HepG2 (cell line): ENCODE measurements around the gene DVL3. TPM values are rescaled to one million over a fixed set of nuclear protein-coding genes. Genes with fewer than 3 reads are reported as not detected.

ENCODE experiments used
- MAF1 ChIP-seq: sonication (generic); formaldehyde crosslinking; IDR thresholded peaks from 2 replicates; pipeline ENCODE4 v1.5.0; 2020; ENCODE audit warnings: missing genetic modification reagents, borderline replicate concordance
- RFX1 ChIP-seq: fragments of 450-650 bp; IDR thresholded peaks from 2 replicates; pipeline ENCODE4 v1.6.1; 2017
- SNRNP70 ChIP-seq: fragments of 200-400 bp; formaldehyde crosslinking; IDR thresholded peaks from 2 replicates; pipeline ENCODE4 v1.6.1; 2017; ENCODE audit warnings: mild to moderate bottlenecking, low read depth, low read length, moderate library complexity
- TBX2 ChIP-seq: sonication (generic); formaldehyde crosslinking; IDR thresholded peaks from 2 replicates; pipeline ENCODE4 v1.5.0; 2020; ENCODE audit warnings: missing genetic modification reagents, mild to moderate bottlenecking, borderline replicate concordance
- TGIF2 ChIP-seq: IDR thresholded peaks from 2 replicates; pipeline ENCODE4 v1.6.1; 2016; ENCODE audit warnings: control low read depth, missing compliant biosample characterization
- XRCC5 ChIP-seq: fragments of 200-400 bp; formaldehyde crosslinking; optimal IDR thresholded peaks from 2 replicates; pipeline ENCODE3; 2017; ENCODE audit warnings: mild to moderate bottlenecking, low read length
- ZBTB7B ChIP-seq: sonication (generic); formaldehyde crosslinking; IDR thresholded peaks from 2 replicates; pipeline ENCODE4 v1.4.0; 2020; ENCODE audit warnings: missing genetic modification reagents
- ZC3H4 ChIP-seq: sonication (generic); formaldehyde crosslinking; IDR thresholded peaks from 2 replicates; pipeline ENCODE4 v1.4.0; 2020; ENCODE audit warnings: missing genetic modification reagents, borderline replicate concordance
- polyA plus RNA-seq, 8 experiments: library from polyadenylated mRNA; depleted of rRNA in 3 of 8; stranded (reverse) in 7 of 8; unstranded in 1 of 8; fragments of >200 nt; fragmentation: Illumina TruSeq in 4 of 8; extraction: Trizol in 4 of 8; gene quantifications; 2 replicates each; pipeline versions ENCODE4 v1.2.1 to v1.2.3, GENCODE V29; 2011 to 2016; ENCODE audit warnings: low read depth in 4 of 8, missing spikeins in 1 of 8, mixed read lengths in 1 of 8; ENCODE audit not compliant: insufficient read depth in 1 of 8
- total RNA-seq, 5 experiments: library from RNA; depleted of rRNA; stranded (reverse); fragments of >200 nt; fragmentation: Illumina TruSeq; extraction: Trizol; gene quantifications; 2 replicates each; pipeline ENCODE4 v1.2.3, GENCODE V29; 2016; ENCODE audit warnings: low read depth in 1 of 5
- TF ChIP-seq, protein P1 (sequence below): sonication (generic); formaldehyde crosslinking; IDR thresholded peaks from 2 replicates; pipeline ENCODE4 v1.8.1; 2023; ENCODE audit warnings: missing genetic modification reagents, mild to moderate bottlenecking, borderline replicate concordance
- TF ChIP-seq, protein P2 (sequence below): sonication (generic); formaldehyde crosslinking; IDR thresholded peaks from 2 replicates; pipeline ENCODE4 v1.4.0; 2020; ENCODE audit warnings: mild to moderate bottlenecking, missing genetic modification reagents
- TF ChIP-seq, protein P3 (sequence below): IDR thresholded peaks from 2 replicates; pipeline ENCODE4 v1.6.1; 2016; ENCODE audit warnings: missing compliant biosample characterization, missing genetic modification reagents, borderline replicate concordance
- TF ChIP-seq, protein P4 (sequence below): IDR thresholded peaks from 2 replicates; pipeline ENCODE4 v1.6.1; 2016
- TF ChIP-seq, protein P5 (sequence below), 2 experiments: sonication (generic) in 1 of 2; formaldehyde crosslinking in 1 of 2; IDR thresholded peaks; 2 replicates each; pipeline versions ENCODE4 v1.4.0 to v1.6.1; 2018 to 2020; ENCODE audit warnings: missing genetic modification reagents in 2 of 2, borderline replicate concordance in 1 of 2, low read depth in 1 of 2, mild to moderate bottlenecking in 1 of 2, missing biosample characterization in 1 of 2

DVL3 gene
- total and polyA plus RNA-seq, 2 of the 13 experiments (the other 11 are each of a cell fraction or from before 2014, with no cell fraction given) = 29.0 to 36.1 TPM

DNA sequence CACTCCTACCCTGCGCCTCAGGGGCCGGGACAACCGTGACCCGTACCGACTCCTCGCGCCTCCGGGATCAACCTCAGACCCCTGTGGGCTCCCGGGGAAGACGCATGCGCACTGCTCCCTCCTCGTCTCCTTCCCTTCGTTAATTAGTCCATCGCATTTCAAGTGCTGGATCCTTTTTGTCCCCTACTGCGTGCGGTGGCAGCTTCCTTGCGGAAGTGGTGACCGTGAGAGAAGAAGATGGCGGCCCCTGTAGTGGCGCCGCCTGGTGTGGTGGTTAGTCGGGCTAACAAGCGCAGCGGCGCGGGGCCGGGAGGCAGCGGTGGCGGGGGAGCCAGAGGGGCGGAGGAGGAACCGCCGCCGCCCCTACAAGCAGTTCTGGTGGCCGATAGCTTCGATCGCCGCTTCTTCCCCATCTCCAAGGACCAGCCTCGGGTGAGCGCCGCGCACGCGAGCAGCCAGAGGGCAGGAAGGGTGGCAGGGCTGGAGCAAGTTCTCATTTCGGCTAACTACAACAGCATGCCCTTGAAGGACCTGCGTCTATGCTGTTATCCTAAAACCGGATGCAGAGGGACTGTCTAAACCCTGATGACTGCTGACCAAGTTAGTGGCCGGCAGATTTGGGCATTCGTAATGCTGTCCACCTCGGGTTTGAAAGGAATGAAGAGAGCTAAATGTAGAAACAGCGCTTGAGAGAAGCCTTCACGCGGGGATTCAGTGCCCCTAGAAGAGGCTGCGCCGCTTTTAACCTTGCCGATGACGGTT is 19.8 kb upstream of the DVL3 start, which contains the start of gene EIF2B5 (continued):
- TF ChIP-seq, protein P1, sequence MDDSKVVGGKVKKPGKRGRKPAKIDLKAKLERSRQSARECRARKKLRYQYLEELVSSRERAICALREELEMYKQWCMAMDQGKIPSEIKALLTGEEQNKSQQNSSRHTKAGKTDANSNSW (CRISPR knock-in tag) = no peak
- TF ChIP-seq SNRNP70 (no peak), RFX1 (no peak), TBX2 (peak; percentile 89), MAF1 (CRISPR knock-in tag) (no peak; the same call in 1 of the 2 replicates), ZBTB7B (CRISPR knock-in tag) (peak; percentile 40), TGIF2 (CRISPR knock-in tag) (peak; percentile 96), ZC3H4 (CRISPR knock-in tag) (peak; percentile 24; the same call in 1 of the 2 replicates), XRCC5 (peak; percentile 88)
- TF ChIP-seq, protein P2, sequence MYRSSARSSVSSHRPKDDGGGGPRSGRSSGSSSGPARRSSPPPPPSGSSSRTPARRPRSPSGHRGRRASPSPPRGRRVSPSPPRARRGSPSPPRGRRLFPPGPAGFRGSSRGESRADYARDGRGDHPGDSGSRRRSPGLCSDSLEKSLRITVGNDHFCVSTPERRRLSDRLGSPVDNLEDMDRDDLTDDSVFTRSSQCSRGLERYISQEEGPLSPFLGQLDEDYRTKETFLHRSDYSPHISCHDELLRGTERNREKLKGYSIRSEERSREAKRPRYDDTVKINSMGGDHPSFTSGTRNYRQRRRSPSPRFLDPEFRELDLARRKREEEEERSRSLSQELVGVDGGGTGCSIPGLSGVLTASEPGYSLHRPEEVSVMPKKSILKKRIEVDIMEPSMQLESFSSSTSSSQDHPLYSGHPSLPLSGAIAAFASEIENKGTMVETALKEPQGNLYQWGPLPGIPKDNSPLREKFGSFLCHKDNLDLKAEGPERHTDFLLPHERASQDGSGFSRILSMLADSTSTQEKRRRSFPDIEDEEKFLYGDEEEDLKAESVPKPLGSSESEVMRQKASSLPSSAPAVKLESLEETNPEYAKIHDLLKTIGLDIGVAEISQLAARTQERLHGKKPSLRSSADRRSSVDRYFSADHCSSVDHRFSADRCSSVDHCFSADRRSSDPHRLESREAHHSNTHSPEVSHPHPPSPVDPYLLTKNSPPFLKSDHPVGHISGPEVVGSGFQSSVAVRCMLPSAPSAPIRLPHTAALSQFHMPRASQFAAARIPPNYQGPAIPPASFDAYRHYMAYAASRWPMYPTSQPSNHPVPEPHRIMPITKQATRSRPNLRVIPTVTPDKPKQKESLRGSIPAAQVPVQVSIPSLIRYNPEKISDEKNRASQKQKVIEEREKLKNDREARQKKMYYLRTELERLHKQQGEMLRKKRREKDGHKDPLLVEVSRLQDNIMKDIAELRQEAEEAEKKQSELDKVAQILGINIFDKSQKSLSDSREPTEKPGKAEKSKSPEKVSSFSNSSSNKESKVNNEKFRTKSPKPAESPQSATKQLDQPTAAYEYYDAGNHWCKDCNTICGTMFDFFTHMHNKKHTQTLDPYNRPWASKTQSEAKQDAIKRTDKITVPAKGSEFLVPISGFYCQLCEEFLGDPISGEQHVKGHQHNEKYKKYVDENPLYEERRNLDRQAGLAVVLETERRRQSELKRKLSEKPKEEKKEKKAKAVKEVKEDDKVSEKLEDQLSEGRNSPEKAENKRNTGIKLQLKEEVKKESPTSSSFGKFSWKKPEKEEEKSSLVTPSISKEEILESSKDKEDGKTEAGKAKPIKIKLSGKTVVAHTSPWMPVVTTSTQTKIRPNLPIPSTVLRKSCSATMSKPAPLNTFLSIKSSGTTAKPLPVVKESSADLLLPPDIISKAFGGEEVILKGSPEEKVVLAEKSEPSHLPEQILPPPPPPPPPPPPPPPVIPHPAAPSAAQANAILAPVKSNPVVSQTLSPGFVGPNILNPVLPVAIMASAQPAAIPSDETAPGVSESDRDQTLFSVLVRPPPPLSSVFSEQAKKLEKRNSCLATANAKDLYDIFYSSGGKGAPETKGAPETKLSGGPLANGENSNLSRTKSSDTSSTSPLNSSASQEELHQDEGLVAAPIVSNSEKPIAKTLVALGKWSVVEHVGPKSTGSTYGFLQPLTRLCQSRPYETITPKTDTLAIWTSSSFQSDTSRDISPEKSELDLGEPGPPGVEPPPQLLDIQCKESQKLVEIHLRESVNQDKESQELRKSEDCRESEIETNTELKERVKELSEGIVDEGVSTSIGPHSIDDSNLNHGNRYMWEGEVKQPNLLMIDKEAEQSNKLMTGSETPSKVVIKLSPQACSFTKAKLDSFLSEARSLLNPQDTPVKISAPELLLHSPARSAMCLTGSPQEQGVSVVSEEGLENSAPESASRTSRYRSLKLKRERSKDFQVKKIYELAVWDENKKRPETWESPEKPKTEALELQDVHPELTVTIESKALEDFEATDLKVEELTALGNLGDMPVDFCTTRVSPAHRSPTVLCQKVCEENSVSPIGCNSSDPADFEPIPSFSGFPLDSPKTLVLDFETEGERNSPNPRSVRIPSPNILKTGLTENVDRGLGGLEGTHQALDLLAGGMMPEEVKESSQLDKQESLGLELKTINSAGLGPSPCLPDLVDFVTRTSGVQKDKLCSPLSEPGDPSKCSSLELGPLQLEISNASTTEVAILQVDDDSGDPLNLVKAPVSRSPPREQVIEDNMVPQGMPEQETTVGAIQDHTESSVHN (CRISPR knock-in tag) = no peak
- TF ChIP-seq, protein P3, sequence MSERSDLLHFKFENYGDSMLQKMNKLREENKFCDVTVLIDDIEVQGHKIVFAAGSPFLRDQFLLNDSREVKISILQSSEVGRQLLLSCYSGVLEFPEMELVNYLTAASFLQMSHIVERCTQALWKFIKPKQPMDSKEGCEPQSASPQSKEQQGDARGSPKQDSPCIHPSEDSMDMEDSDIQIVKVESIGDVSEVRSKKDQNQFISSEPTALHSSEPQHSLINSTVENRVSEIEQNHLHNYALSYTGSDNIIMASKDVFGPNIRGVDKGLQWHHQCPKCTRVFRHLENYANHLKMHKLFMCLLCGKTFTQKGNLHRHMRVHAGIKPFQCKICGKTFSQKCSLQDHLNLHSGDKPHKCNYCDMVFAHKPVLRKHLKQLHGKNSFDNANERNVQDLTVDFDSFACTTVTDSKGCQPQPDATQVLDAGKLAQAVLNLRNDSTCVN (CRISPR knock-in tag) = peak; percentile 29; the same call in 1 of the 2 replicates
- TF ChIP-seq, protein P4, sequence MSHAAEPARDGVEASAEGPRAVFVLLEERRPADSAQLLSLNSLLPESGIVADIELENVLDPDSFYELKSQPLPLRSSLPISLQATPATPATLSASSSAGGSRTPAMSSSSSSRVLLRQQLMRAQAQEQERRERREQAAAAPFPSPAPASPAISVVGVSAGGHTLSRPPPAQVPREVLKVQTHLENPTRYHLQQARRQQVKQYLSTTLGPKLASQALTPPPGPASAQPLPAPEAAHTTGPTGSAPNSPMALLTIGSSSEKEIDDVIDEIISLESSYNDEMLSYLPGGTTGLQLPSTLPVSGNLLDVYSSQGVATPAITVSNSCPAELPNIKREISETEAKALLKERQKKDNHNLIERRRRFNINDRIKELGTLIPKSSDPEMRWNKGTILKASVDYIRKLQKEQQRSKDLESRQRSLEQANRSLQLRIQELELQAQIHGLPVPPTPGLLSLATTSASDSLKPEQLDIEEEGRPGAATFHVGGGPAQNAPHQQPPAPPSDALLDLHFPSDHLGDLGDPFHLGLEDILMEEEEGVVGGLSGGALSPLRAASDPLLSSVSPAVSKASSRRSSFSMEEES (CRISPR knock-in tag) = no peak; the same call in none of the 2 replicates
- TF ChIP-seq, protein P5, sequence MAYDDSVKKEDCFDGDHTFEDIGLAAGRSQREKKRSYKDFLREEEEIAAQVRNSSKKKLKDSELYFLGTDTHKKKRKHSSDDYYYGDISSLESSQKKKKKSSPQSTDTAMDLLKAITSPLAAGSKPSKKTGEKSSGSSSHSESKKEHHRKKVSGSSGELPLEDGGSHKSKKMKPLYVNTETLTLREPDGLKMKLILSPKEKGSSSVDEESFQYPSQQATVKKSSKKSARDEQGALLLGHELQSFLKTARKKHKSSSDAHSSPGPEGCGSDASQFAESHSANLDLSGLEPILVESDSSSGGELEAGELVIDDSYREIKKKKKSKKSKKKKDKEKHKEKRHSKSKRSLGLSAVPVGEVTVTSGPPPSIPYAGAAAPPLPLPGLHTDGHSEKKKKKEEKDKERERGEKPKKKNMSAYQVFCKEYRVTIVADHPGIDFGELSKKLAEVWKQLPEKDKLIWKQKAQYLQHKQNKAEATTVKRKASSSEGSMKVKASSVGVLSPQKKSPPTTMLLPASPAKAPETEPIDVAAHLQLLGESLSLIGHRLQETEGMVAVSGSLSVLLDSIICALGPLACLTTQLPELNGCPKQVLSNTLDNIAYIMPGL (CRISPR knock-in tag; IDR thresholded peaks at IDR 0.05; ENCODE audit: borderline replicate concordance in 1 of 2, low read depth in 1 of 2) = peak; percentile 91 to 93
